ENCODE results near the gene FPR1. TPM values are rescaled to one million over a fixed set of nuclear protein-coding genes. Genes with fewer than 3 reads are reported as not detected.

Gene FPR1
- total RNA-seq, 1 donor from 2014 or later = 53.3 TPM

DNA sequence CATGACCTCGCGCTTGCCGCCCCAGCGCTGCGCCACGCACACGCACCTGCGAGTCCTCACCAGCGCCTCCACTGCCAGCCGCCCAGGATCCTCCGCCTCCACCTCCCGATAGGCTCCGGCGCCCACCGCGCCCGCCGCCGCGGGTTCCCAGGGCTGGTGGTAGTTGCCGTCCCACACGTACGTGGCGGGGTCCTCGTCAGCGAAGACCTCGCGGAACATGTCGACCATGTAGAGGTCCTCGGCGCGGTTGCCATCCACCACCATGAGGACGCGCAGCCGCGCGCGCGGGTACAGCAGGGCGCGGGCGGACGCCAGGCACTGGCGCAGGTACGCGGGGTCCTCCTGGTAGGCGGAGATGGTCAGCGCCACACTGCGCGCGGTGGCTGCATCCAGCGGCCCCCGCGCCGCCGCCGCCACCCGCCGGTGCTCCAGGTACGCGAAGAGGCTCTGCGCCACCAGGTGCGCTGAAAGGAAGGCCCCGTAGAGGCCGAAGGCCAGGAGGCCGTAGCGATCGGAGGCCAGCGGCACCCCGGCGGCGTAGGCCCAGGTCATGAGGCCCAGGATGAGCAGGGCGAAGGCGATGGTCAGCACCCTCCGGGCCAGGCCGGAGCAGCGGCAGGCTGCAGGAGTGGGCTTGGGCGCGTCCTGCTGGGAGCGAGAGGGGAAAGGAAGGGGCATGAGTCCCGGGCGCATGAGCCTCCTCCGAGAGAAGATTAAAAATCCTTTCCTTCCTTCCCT is 32.3 kb downstream of the FPR1 start:
- Histone ChIP-seq H3K9me3 (no peaks in the 10 kb centered on the region), H3K4me3 (no peak overlapping the region), H3K36me3 (no peaks in the 10 kb centered on the region), H3K27ac (no peak overlapping the region), H3K27me3 (peaks cover 66% of the 10 kb centered on the region), H3K4me1 (no peaks in the 10 kb centered on the region)
- intact Hi-C loops (cut with DNase I) = no loop called here
- DNase-seq = no peak
- TF ChIP-seq CTCF (IDR thresholded peaks at IDR 0.05) = no peak
- ATAC-seq = peak; percentile 28

DNA sequence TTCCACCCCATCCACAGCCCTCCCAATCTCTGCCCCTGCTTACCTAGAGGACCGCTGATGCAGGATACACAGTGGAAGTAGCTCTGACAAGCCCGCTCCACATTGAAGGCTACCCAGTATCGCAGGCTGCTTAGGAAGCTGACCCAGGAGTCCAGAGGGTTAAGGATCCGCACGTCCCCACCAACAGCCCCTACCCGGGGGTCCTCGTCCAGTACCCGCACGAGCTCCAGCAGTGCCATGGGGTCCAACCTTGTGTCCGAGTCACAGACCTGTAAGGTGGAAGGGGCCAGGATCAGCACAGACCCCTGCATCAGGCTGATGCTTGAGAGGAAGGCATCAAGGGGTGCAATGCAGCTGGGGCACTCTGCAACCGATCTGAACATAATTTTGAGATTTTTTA is 34.8 kb downstream of the FPR1 start:
- Histone ChIP-seq H3K27ac (no peak overlapping the region), H3K27me3 (peaks cover 50% of the 10 kb centered on the region), H3K36me3 (no peaks in the 10 kb centered on the region), H3K4me1 (no peaks in the 10 kb centered on the region), H3K4me3 (no peak overlapping the region), H3K9me3 (no peaks in the 10 kb centered on the region)
- TF ChIP-seq CTCF (IDR thresholded peaks at IDR 0.05) = no peak
- no peak for ATAC-seq
- intact Hi-C loops (cut with DNase I) = no loop called here
- DNase-seq = no peak

DNA sequence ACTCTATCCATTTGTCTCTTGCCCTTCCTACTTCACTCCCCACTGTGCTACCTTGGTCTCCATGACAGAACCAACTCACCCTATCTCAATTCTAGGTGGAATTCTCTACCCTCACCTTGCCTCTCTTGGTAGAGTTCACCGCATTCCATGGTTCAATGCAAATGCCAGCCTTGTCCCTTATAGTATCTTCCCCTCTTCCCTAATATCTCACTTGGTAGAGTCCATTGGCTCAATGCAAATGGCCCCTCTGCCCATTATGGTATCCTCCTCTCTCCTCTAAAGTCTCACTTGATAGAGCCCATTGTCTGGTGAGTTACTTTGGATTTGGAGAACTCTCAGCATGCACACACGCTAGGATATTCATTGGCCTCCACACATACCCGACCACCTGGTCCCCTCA is 35.8 kb downstream of the FPR1 start:
- Histone ChIP-seq H3K36me3 (no peaks in the 10 kb centered on the region), H3K4me3 (no peak overlapping the region), H3K27me3 (peaks cover 39% of the 10 kb centered on the region), H3K27ac (no peak overlapping the region), H3K4me1 (no peaks in the 10 kb centered on the region), H3K9me3 (no peaks in the 10 kb centered on the region)
- TF ChIP-seq CTCF (IDR thresholded peaks at IDR 0.05) = no peak
- DNase-seq (no peak), ATAC-seq (no peak)
- intact Hi-C loops (cut with DNase I) = no loop called here

GRCh38 chr19:51714848-51715247 is 36.8 kb downstream of the FPR1 start:
- peak; percentile 54 for ATAC-seq
- no peak for TF ChIP-seq CTCF (IDR thresholded peaks at IDR 0.05)
- intact Hi-C loops (cut with DNase I) = no loop called here

DNA sequence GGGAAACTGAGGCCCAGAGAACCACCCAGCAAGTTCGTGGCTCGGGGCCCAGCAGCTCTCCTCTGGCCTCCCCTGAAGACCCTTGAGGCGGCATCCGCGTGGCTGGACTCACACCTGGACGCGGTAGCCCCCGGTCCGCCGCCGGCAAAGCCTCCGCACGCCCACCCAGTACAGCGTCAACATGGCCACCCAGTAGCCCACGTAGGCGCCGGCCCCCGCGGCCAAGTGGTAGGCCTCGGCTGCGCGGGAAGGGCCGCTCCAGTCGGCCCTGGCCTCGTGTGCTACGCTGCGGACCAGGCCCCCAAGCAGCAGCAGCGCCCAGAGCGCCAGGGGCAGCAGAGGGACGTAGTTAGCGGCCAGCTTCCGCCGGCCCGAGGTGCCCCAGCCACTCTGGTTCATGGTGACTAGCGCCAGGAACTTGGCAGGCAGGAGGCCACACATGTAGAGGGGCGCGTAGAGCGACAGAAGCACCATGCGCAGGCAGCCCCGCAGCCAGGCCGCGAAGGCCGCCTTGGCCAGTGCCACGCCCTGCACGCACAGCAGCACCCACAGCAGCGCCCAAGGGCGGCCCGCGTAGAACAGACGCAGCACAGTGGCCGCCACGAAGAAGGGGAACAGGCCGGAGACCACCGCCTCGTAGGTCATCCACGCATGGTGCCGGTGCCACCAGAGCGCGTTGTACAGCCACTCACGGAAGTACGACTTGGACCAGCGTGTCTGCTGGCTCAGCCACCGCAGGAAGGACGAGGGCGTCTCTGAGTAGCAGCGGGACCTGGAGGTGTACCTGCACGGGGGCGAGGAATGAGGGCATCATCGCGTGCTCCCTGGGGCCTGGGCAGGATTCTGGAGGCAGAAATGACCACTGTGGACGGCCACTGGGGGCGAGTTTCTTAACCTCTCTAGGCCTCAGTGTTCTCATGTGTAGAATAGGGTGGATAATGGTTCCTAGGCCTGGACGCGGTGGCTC is 38.1 kb downstream of the FPR1 start:
- Histone ChIP-seq H3K4me3 (no peak overlapping the region), H3K27ac (no peak overlapping the region), H3K9me3 (no peaks in the 10 kb centered on the region), H3K36me3 (no peaks in the 10 kb centered on the region), H3K27me3 (peaks cover 17% of the 10 kb centered on the region), H3K4me1 (no peaks in the 10 kb centered on the region)
- ATAC-seq (peak; percentile 25), DNase-seq (no peak)
- TF ChIP-seq CTCF (IDR thresholded peaks at IDR 0.05) = no peak
- intact Hi-C loops (cut with DNase I) = no loop called here

More at GRCh38 chr19:51714848-51715247, 36.8 kb downstream of the FPR1 start:
- Histone ChIP-seq H3K27ac (no peak overlapping the region), H3K4me1 (no peaks in the 10 kb centered on the region), H3K27me3 (peaks cover 29% of the 10 kb centered on the region), H3K4me3 (no peak overlapping the region), H3K9me3 (no peaks in the 10 kb centered on the region), H3K36me3 (no peaks in the 10 kb centered on the region)
- no peak for DNase-seq
